ENCODE measurements around the gene KRT79.

DNA sequence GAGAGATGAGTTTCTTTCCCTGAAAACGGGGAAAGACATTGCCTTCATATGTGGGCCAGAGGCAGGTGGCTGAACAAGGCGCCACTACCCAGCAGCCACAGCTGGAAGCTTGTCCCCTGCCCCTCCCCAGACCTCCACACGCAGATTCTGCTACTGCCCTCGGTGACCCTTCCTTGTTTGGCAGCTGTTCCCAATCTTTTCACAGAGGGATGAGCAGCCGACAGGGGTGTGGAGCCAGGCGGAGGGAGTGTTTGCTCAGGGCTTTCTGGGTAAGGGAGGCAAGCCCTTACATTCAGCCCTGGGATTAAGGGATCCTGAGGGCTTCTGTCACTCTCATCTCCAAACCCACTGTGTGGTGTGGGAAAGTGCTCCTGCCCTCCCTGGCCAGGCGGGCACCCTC is 15.7 kb downstream of the KRT79 start:
- no peak for TF ChIP-seq EZH2phosphoT487 (IDR thresholded peaks at IDR 0.05; ENCODE audit: borderline replicate concordance, low read length)
- TF ChIP-seq, protein P1, sequence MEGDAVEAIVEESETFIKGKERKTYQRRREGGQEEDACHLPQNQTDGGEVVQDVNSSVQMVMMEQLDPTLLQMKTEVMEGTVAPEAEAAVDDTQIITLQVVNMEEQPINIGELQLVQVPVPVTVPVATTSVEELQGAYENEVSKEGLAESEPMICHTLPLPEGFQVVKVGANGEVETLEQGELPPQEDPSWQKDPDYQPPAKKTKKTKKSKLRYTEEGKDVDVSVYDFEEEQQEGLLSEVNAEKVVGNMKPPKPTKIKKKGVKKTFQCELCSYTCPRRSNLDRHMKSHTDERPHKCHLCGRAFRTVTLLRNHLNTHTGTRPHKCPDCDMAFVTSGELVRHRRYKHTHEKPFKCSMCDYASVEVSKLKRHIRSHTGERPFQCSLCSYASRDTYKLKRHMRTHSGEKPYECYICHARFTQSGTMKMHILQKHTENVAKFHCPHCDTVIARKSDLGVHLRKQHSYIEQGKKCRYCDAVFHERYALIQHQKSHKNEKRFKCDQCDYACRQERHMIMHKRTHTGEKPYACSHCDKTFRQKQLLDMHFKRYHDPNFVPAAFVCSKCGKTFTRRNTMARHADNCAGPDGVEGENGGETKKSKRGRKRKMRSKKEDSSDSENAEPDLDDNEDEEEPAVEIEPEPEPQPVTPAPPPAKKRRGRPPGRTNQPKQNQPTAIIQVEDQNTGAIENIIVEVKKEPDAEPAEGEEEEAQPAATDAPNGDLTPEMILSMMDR (IDR thresholded peaks at IDR 0.05; ENCODE audit: low read depth, low read length, poor library complexity, severe bottlenecking), result no peak

Measured in DOHH2 (cell line).